K562 (cell line): ENCODE results near the gene CD46. TPM values are rescaled to one million over a fixed set of nuclear protein-coding genes. Genes with fewer than 3 reads are reported as not detected.

ENCODE experiments used
- JUND ChIP-seq, 2 experiments: IDR thresholded peaks; 2 replicates in 1 of 2; 3 replicates in 1 of 2; pipeline ENCODE4 v1.6.1; 2011; ENCODE audit warnings: borderline replicate concordance in 2 of 2, low read depth in 2 of 2, low read length in 2 of 2, improper control_type of control experiment in 1 of 2, missing biosample characterization in 1 of 2, missing genetic modification characterization in 1 of 2, missing genetic modification reagents in 1 of 2
- PHB2 ChIP-seq: fragments of 450-650 bp; IDR thresholded peaks from 2 replicates; pipeline ENCODE4 v1.6.1; 2017; ENCODE audit warnings: low read depth
- polyA plus RNA-seq, 8 experiments: library from polyadenylated mRNA; depleted of rRNA in 4 of 8; stranded (reverse) in 5 of 8; unstranded in 3 of 8; fragments of >200 nt; fragmentation: Nextera tagmentation in 2 of 8; fragmentation: Illumina TruSeq in 1 of 8; extraction: Ambion mirVana in 2 of 8; extraction: Trizol in 1 of 8; gene quantifications; 2 replicates each; pipeline versions ENCODE4 v1.2.1 to v1.2.3, GENCODE V29; 2011 to 2014; ENCODE audit warnings: inconsistent platforms in 1 of 8, missing spikeins in 1 of 8
- total RNA-seq, 7 experiments: library from RNA; depleted of rRNA in 6 of 7; stranded (reverse); fragments of >200 nt in 6 of 7; fragmentation: Illumina TruSeq in 2 of 7; extraction: Trizol in 2 of 7; gene quantifications; 2 replicates each; pipeline versions ENCODE4 v1.2.1 to v1.2.3, GENCODE V29; 2011 to 2021; ENCODE audit warnings: low replicate concordance in 1 of 7
- TF ChIP-seq, protein P1 (sequence below): fragments of 200-800 bp; sonication (Bioruptor generic); IDR thresholded peaks from 2 replicates; pipeline ENCODE4 v1.6.1; 2016; ENCODE audit warnings: missing genetic modification characterization, missing compliant biosample characterization

Gene CD46
- total and polyA plus RNA-seq, 9 of the 15 experiments (the other 6 are each of a cell fraction or from before 2014, with no cell fraction given) = 87.9 to 374 (median 156) TPM

DNA sequence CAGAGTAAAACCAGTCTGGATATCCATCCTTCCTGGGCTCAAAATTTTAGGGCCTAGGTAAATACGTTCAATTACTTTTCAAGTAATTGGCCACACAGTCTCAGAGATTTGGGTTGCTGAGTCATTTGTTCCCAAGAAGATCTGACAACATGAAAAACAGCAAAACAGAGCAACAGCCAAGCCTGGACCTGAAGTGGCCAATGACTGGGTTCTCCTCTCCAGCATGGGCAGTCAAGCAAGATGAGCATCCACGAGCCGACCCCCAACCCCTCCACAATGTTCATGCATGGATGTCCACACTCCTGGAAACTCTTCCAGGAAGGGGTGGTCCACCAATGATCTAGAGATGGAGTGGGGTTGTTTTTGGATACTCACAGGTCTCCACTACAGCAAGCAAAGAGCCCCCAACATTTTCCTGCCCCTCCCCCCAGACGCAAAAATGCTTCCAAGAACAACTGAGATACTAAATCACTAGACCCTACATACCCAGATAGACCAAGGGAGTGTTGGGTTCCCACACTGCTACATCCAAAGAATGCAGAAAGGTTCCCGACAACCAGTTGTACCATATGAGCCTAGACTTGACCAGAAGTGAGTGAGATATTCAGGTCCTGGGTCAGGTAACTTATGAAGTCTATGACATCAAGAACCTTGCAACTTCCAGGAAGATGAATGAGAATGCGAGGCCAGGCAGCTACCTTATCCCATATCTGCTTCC is 73.0 kb downstream of the CD46 start (continued):
- TF ChIP-seq, protein P1, sequence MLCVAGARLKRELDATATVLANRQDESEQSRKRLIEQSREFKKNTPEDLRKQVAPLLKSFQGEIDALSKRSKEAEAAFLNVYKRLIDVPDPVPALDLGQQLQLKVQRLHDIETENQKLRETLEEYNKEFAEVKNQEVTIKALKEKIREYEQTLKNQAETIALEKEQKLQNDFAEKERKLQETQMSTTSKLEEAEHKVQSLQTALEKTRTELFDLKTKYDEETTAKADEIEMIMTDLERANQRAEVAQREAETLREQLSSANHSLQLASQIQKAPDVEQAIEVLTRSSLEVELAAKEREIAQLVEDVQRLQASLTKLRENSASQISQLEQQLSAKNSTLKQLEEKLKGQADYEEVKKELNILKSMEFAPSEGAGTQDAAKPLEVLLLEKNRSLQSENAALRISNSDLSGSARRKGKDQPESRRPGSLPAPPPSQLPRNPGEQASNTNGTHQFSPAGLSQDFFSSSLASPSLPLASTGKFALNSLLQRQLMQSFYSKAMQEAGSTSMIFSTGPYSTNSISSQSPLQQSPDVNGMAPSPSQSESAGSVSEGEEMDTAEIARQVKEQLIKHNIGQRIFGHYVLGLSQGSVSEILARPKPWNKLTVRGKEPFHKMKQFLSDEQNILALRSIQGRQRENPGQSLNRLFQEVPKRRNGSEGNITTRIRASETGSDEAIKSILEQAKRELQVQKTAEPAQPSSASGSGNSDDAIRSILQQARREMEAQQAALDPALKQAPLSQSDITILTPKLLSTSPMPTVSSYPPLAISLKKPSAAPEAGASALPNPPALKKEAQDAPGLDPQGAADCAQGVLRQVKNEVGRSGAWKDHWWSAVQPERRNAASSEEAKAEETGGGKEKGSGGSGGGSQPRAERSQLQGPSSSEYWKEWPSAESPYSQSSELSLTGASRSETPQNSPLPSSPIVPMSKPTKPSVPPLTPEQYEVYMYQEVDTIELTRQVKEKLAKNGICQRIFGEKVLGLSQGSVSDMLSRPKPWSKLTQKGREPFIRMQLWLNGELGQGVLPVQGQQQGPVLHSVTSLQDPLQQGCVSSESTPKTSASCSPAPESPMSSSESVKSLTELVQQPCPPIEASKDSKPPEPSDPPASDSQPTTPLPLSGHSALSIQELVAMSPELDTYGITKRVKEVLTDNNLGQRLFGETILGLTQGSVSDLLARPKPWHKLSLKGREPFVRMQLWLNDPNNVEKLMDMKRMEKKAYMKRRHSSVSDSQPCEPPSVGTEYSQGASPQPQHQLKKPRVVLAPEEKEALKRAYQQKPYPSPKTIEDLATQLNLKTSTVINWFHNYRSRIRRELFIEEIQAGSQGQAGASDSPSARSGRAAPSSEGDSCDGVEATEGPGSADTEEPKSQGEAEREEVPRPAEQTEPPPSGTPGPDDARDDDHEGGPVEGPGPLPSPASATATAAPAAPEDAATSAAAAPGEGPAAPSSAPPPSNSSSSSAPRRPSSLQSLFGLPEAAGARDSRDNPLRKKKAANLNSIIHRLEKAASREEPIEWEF (CRISPR knock-in tag) = 0 out of 2 replicates have a peak, but pooled peaks have one; percentile 3
- TF ChIP-seq JUND (IDR thresholded peaks at IDR 0.05; ENCODE audit: borderline replicate concordance, low read depth, low read length) (peak; percentile 49; the same call in 1 of the 2 replicates), JUND (tag; IDR thresholded peaks at IDR 0.05; ENCODE audit: borderline replicate concordance, low read depth, low read length) (peak; percentile 54; the same call in 1 of the 3 replicates), PHB2 (no peak)
